Prostate gland (tissue), 2 donors: ENCODE measurements around the gene CRADD. TPM values are rescaled to one million over a fixed set of nuclear protein-coding genes. Genes with fewer than 3 reads are reported as not detected.

Experiments used
- DNase-seq: peaks from one replicate; pipeline ENCODE4 v3.0.0-alpha.2; 2019; ENCODE audit warnings: low spot score
- H3K27ac ChIP-seq, 2 donors: fragments of 200-600 bp; sonication (generic); 2 replicates each; pipeline ENCODE4 v1.5.1; 2017 to 2019
- H3K27me3 ChIP-seq: fragments of 200-600 bp; sonication (generic); replicated peaks from 2 replicates; pipeline ENCODE4 v1.5.1; 2019; ENCODE audit not compliant: insufficient read depth
- H3K36me3 ChIP-seq, 2 donors: fragments of 200-600 bp; sonication (generic); 1 replicate in 1 of 2; 2 replicates in 1 of 2; pipeline versions ENCODE4 v1.5.1 to v1.8.1; 2017 to 2019
- H3K4me1 ChIP-seq: fragments of 200-600 bp; sonication (generic); replicated peaks from 2 replicates; pipeline ENCODE4 v1.5.1; 2019
- H3K4me3 ChIP-seq, 2 donors: fragments of 200-600 bp; sonication (generic); 2 replicates each; pipeline ENCODE4 v1.5.1; 2017 to 2019
- H3K9me3 ChIP-seq: fragments of 200-600 bp; sonication (generic); 2 replicates; pipeline ENCODE4 v1.5.1; 2017
- POLR2A ChIP-seq: fragments of 450-650 bp; IDR thresholded peaks from one replicate; pipeline ENCODE4 v1.6.1; 2016; ENCODE audit warnings: antibody characterized with exemption, mild to moderate bottlenecking
- POLR2AphosphoS5 ChIP-seq: sonication (generic); formaldehyde crosslinking; IDR thresholded peaks from one replicate; pipeline ENCODE4 v1.6.1; 2017; ENCODE audit warnings: antibody characterized with exemption
- WGBS: methylation state at CpG from one replicate; pipeline ENCODE4 v1.1.5; 2018; 5-methylcytosine and 5-hydroxymethylcytosine counted together
- intact Hi-C: fragments of 100-400 bp; cut with DNase I; formaldehyde crosslinking; loops from one replicate; pipeline ENCODE4 v1.14.2; 2022
- total RNA-seq, 2 donors: library from RNA; depleted of rRNA; stranded (reverse); fragments of >200 nt; gene quantifications; one replicate each; pipeline ENCODE4 v1.1.0, GENCODE V29; 2016
- TF ChIP-seq, protein P1 (sequence below), 4 experiments: fragments of 200-600 bp in 2 of 4; fragments of 450-650 bp in 2 of 4; sonication (generic) in 2 of 4; IDR thresholded peaks; 1 replicate in 3 of 4; 2 replicates in 1 of 4; pipeline ENCODE4 v1.5.1; 2016 to 2019; ENCODE audit warnings: antibody characterized with exemption in 4 of 4, mild to moderate bottlenecking in 2 of 4, moderate library complexity in 2 of 4

The CRADD gene
- total RNA-seq, 2 donors from 2014 or later, result 38.9 to 42.4 TPM

DNA sequence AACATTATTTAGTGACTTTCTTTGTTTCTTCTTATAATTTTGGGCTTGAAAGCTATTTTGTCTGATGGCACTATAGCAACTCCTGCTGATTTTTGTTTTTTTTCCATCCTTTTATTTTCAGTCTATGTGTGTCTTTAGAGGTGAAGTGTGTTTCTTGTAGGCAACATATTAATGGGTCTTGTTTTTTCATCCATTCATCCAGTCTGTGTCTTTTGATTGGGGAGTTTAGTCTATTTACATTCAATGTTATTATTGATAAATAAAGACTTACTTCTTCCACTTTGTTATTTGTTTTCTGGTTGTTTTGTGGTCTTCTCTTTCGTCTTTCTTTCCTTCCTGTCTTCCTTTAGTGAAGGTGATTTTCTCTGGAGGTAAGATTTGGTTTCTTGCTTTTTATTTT is 198.0 kb downstream of the CRADD start:
- H3K9me3 ChIP-seq, result no peaks in the 10 kb centered on the region
- no peak overlapping the region for H3K4me3 ChIP-seq
- 92% methylated on average over 1 of the region's 1 CpG for WGBS
- no peak for DNase-seq
- H3K36me3 ChIP-seq, result no peaks in the 10 kb centered on the region
- intact Hi-C loops, result no loop called here
- H3K27me3 ChIP-seq, result no peaks in the 10 kb centered on the region
- H3K4me1 ChIP-seq, result no peaks in the 10 kb centered on the region
- no peak overlapping the region for H3K27ac ChIP-seq
- TF ChIP-seq, protein P1, sequence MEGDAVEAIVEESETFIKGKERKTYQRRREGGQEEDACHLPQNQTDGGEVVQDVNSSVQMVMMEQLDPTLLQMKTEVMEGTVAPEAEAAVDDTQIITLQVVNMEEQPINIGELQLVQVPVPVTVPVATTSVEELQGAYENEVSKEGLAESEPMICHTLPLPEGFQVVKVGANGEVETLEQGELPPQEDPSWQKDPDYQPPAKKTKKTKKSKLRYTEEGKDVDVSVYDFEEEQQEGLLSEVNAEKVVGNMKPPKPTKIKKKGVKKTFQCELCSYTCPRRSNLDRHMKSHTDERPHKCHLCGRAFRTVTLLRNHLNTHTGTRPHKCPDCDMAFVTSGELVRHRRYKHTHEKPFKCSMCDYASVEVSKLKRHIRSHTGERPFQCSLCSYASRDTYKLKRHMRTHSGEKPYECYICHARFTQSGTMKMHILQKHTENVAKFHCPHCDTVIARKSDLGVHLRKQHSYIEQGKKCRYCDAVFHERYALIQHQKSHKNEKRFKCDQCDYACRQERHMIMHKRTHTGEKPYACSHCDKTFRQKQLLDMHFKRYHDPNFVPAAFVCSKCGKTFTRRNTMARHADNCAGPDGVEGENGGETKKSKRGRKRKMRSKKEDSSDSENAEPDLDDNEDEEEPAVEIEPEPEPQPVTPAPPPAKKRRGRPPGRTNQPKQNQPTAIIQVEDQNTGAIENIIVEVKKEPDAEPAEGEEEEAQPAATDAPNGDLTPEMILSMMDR (IDR thresholded peaks at IDR 0.05), result no peak
- TF ChIP-seq POLR2A (no peak), POLR2AphosphoS5 (no peak)

DNA sequence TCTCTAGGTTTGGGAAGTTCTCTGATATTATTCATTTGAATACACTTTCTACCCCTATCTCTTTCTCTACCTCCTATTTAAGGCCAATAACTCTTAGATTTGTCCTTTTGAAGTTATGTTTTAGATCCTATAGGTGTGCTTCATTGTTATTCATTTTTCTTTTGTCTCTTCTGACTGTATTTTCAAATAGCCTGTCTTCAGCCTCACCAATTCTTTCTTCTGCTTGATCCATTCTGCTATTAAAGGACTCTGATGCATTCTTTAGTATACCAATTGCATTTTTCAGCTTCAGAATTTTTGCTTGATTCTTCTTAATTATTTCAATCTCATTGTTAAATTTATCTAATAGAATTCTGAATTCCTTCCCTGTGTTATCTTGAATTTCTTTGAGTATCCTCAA is 199.2 kb downstream of the CRADD start:
- H3K27me3 ChIP-seq, result no peaks in the 10 kb centered on the region
- H3K27ac ChIP-seq, result no peak overlapping the region
- TF ChIP-seq POLR2A, result no peak
- TF ChIP-seq POLR2AphosphoS5, result no peak
- TF ChIP-seq, protein P1 (IDR thresholded peaks at IDR 0.05), result no peak

DNA sequence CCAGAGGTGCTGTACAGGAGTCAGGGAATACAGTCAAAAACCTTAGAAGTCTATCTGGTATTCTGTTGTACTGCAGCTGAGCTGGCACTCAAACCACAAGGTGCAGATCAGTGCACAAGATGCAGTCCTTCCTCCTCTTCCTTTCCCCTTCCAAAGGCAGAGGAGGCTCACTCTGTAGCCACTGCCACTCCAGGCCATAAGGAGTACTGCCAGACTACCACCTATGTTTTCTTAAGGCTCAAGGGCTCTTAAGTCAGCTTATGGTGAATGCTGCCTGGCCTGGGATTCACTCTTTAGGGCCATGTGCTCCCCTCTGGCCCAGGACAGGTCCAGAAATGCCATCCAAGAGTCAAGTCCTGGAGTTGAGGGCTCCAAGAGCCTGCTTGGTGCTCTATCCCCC is 200.3 kb downstream of the CRADD start:
- no peaks in the 10 kb centered on the region for H3K27me3 ChIP-seq
- no peaks in the 10 kb centered on the region for H3K4me1 ChIP-seq
- TF ChIP-seq POLR2A (no peak), POLR2AphosphoS5 (no peak)
- TF ChIP-seq, protein P1 (IDR thresholded peaks at IDR 0.05), result no peak
- H3K9me3 ChIP-seq, result no peaks in the 10 kb centered on the region
- H3K36me3 ChIP-seq, result no peaks in the 10 kb centered on the region
- intact Hi-C loops, result no loop called here
- DNase-seq, result no peak
- no peak overlapping the region for H3K27ac ChIP-seq
- H3K4me3 ChIP-seq, result no peak overlapping the region

More for the DNA sequence above, 199.2 kb downstream of the CRADD start:
- DNase-seq, result no peak
- intact Hi-C loops, result no loop called here
- no peaks in the 10 kb centered on the region for H3K9me3 ChIP-seq
- H3K4me1 ChIP-seq, result no peaks in the 10 kb centered on the region
- no peaks in the 10 kb centered on the region for H3K36me3 ChIP-seq
- no peak overlapping the region for H3K4me3 ChIP-seq

DNA sequence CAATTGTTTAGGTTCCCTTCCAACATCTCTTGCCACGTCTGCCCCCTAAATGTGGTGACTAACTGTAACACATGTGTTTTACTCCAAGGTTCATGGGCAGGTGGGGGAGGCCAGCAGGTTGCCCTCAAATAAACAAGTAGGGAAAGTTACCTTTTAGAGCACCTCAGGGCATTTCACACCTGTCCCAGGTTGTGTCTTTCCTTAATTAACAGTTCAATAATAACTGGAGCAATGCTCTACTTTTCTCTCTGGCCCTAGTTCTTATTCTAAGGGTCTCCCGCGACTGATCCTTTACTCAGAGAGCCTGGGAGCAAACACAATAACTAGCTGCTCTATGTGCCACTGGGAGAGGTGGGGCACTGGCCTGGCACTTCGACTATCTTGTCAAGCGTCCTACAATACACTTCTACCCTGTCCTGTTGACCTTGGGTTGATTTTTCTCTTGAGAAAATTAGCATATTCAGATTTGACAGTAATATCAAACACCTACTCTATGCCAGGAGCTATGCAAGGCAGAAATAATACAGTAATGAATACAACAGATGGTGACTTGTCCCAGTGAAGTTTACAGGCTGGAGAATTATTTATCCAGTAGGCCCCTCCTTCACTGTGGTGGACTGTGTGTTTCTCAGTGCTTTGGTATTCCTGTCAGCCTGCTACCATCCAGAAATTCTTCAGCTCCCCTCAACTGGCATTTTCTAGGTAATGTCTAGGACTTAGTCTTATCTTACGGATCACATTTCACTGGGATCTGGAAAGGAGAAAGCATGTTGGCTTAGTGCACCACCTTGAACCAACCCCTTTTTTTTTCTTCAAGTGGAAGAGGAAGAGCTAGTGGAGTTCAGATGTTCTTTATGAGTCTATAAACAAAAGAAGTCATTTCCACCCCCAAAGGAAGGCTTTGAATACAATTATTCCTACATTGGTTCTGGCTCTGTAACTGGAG is 202.6 kb downstream of the CRADD start:
- Histone ChIP-seq H3K4me3 (no peak overlapping the region), H3K9me3 (no peaks in the 10 kb centered on the region), H3K36me3 (no peaks in the 10 kb centered on the region), H3K27ac (no peak overlapping the region), H3K27me3 (no peaks in the 10 kb centered on the region), H3K4me1 (no peaks in the 10 kb centered on the region)
- intact Hi-C loops, result no loop called here
- 62% methylated on average over 6 of the region's 6 CpGs for WGBS
- TF ChIP-seq, protein P1 (IDR thresholded peaks at IDR 0.05), result no peak
- TF ChIP-seq POLR2AphosphoS5 (no peak), POLR2A (no peak)
- no peak for DNase-seq
